GM12878 (cell line): ENCODE data around the gene ITGB2. TPM values are rescaled to one million over a fixed set of nuclear protein-coding genes. Genes with fewer than 3 reads are reported as not detected.

Experiments
- ATAC-seq: fragments of 200-7000 bp; cut with Tn5 transposase; 3 replicates; pipeline ENCODE4 v1.9.1; 2020; ENCODE audit warnings: mild to moderate bottlenecking, moderate library complexity
- BruUV-seq: library from RNA; stranded (reverse); fragments of 400-500 nt; replicated peaks from 2 replicates; lab custom pipeline; 2021; lab: Mats Ljungman, UMichigan
- CTCF ChIA-PET: fragments of 300-600 bp; sonication (Branson Sonifier 250); formaldehyde crosslinking; extraction: SDS; loops from one replicate; lab custom pipeline; 2021; ENCODE audit warnings: inconsistent platforms; lab: Yijun Ruan, JAX
- POLR2A ChIA-PET: fragments of 350-600 bp; formaldehyde crosslinking; extraction: SDS; loops from one replicate; lab custom pipeline; 2021; ENCODE audit warnings: inconsistent platforms; lab: Charles Lee
- RAD21 ChIA-PET: fragments of 300-600 bp; sonication (Branson Sonifier 250); formaldehyde crosslinking; loops from one replicate; lab custom pipeline; 2023; ENCODE audit warnings: antibody characterized with exemption; ENCODE audit not compliant: unreplicated experiment; lab: Charles Lee
- SMC1A ChIA-PET: fragments of 300-600 bp; sonication (Branson Sonifier 250); formaldehyde crosslinking; loops from one replicate; lab custom pipeline; 2023; ENCODE audit not compliant: unreplicated experiment, uncharacterized antibody; lab: Charles Lee
- DNase-seq: peaks from one replicate; pipeline ENCODE4 v3.0.0-alpha.2; 2011; ENCODE audit warnings: low read depth, low spot score
- FAIRE-seq: peaks from 3 replicates; lab custom pipeline; 2011; peaks lifted over from hg19 to GRCh38; lab: Jason Lieb, UNC
- H2AFZ ChIP-seq: 2 replicates; pipeline ENCODE4 v1.6.0; 2011; ENCODE audit warnings: low read depth, low read length, control low read depth; ENCODE audit not compliant: control insufficient read depth
- H3K27ac ChIP-seq: 2 replicates; pipeline ENCODE4 v1.5.1; 2011; ENCODE audit warnings: control low read depth; ENCODE audit not compliant: control insufficient read depth, insufficient read depth
- H3K27me3 ChIP-seq, 2 experiments: replicated peaks in 1 of 2; 2 replicates each; pipeline versions ENCODE4 v1.6.0 to v1.6.1; 2011; ENCODE audit warnings: low read length in 1 of 2; ENCODE audit not compliant: control insufficient read depth in 2 of 2, insufficient read depth in 2 of 2
- H3K36me3 ChIP-seq, 2 experiments: 2 replicates each; pipeline ENCODE4 v1.5.1; 2011; ENCODE audit warnings: low read length in 1 of 2; ENCODE audit not compliant: control insufficient read depth in 2 of 2, insufficient read depth in 2 of 2
- H3K4me1 ChIP-seq: 2 replicates; pipeline ENCODE4 v1.6.1; 2011; ENCODE audit warnings: mild to moderate bottlenecking, low read length, moderate library complexity, mixed read lengths; ENCODE audit not compliant: control insufficient read depth, insufficient read depth
- H3K4me2 ChIP-seq: 2 replicates; pipeline ENCODE4 v1.6.0; 2011; ENCODE audit warnings: control low read depth; ENCODE audit not compliant: control insufficient read depth, insufficient read depth
- H3K4me3 ChIP-seq: fragments of 200-600 bp; sonication (generic); 2 replicates; pipeline ENCODE4 v1.5.1; 2016
- H3K79me2 ChIP-seq: 2 replicates; pipeline ENCODE4 v1.6.0; 2011; ENCODE audit warnings: low read length; ENCODE audit not compliant: control insufficient read depth, insufficient read depth
- H3K9ac ChIP-seq: 2 replicates; pipeline ENCODE4 v1.8.0; 2011; ENCODE audit warnings: low read length, control low read depth, mixed read lengths; ENCODE audit not compliant: control insufficient read depth, insufficient read depth
- H3K9me3 ChIP-seq: replicated peaks from 3 replicates; pipeline ENCODE4 v1.5.1; 2011; ENCODE audit warnings: mild to moderate bottlenecking, low read length; ENCODE audit not compliant: control insufficient read depth, insufficient read depth
- H4K20me1 ChIP-seq: 2 replicates; pipeline ENCODE4 v1.6.0; 2011; ENCODE audit not compliant: control insufficient read depth, insufficient read depth
- BHLHE40 ChIP-seq, 2 experiments: fragments of 450-650 bp in 1 of 2; IDR thresholded peaks; 2 replicates each; pipeline ENCODE4 v1.6.1; 2011 to 2017; ENCODE audit warnings: low read depth in 2 of 2, borderline replicate concordance in 1 of 2, improper control_type of control experiment in 1 of 2, low read length in 1 of 2, mild to moderate bottlenecking in 1 of 2
- EZH2 ChIP-seq: IDR thresholded peaks from 2 replicates; pipeline ENCODE4 v1.6.1; 2012; ENCODE audit warnings: low read depth, mild to moderate bottlenecking, control low read depth, inconsistent platforms, low read length, borderline replicate concordance; ENCODE audit not compliant: control insufficient read depth
- FOS ChIP-seq: IDR thresholded peaks from 3 replicates; pipeline ENCODE4 v1.6.1; 2011; ENCODE audit warnings: borderline replicate concordance; ENCODE audit not compliant: insufficient read length; ENCODE audit errors: extremely low read depth
- GABPA ChIP-seq: IDR thresholded peaks from 2 replicates; pipeline ENCODE4 v1.6.1; 2014; ENCODE audit warnings: antibody characterized with exemption, low read depth, mild to moderate bottlenecking, inconsistent platforms
- JUNB ChIP-seq: IDR thresholded peaks from 2 replicates; pipeline ENCODE4 v1.6.1; 2016; ENCODE audit warnings: antibody characterized with exemption, mild to moderate bottlenecking
- NFIC ChIP-seq: IDR thresholded peaks from 2 replicates; pipeline ENCODE4 v1.6.1; 2012; ENCODE audit warnings: low read depth, mild to moderate bottlenecking, inconsistent platforms, low read length, moderate library complexity
- NRF1 ChIP-seq: conservative IDR thresholded peaks from 2 replicates; pipeline ENCODE4 v1.6.1; 2011; ENCODE audit warnings: mild to moderate bottlenecking, low read depth, low read length, improper control_type of control experiment
- PML ChIP-seq: IDR thresholded peaks from 2 replicates; pipeline ENCODE4 v1.6.1; 2012; ENCODE audit warnings: low read length, inconsistent platforms
- POLR2AphosphoS5 ChIP-seq: IDR thresholded peaks from 2 replicates; pipeline ENCODE4 v1.6.1; 2011; ENCODE audit warnings: mild to moderate bottlenecking, low read length, inconsistent platforms
- WGBS: methylation state at CpG from one replicate; pipeline ENCODE4 v1.1.6; 2016; ENCODE audit warnings: low lambda C conversion rate; ENCODE audit not compliant: insufficient replicate concordance, insufficient coverage; ENCODE audit errors: missing lambda C conversion rate; 5-methylcytosine and 5-hydroxymethylcytosine counted together
- in situ Hi-C: fragments of 300-500 bp; cut with MboI; formaldehyde crosslinking; loops from 9 replicates; pipeline ENCODE4 v1.14.3; 2018; ENCODE audit warnings: mixed read lengths
- intact Hi-C: fragments of 100-400 bp; cut with micrococcal nuclease; formaldehyde crosslinking; loops from one replicate; pipeline ENCODE4 v1.14.2; 2022; ENCODE audit not compliant: unreplicated experiment
- polyA plus RNA-seq, 11 experiments: library from polyadenylated mRNA; depleted of rRNA in 4 of 11; unstranded in 6 of 11; stranded (reverse) in 5 of 11; fragments of >200 nt; fragmentation: Nextera tagmentation in 4 of 11; fragmentation: Illumina TruSeq in 1 of 11; extraction: Ambion mirVana in 4 of 11; extraction: Trizol in 1 of 11; gene quantifications; 1 replicate in 1 of 11; 2 replicates in 10 of 11; pipeline versions ENCODE4 v1.2.1 to v1.2.3, GENCODE V29; 2011 to 2016; ENCODE audit warnings: inconsistent platforms in 2 of 11, missing spikeins in 2 of 11, low read depth in 1 of 11
- total RNA-seq, 4 experiments: library from RNA; depleted of rRNA in 3 of 4; stranded (reverse); fragments of >200 nt in 3 of 4; fragmentation: Illumina TruSeq in 1 of 4; extraction: Trizol in 1 of 4; gene quantifications; 2 replicates each; pipeline versions ENCODE4 v1.2.1 to v1.2.3, GENCODE V29; 2013 to 2021
- TF ChIP-seq, protein P1 (sequence below): fragments of 450-650 bp; IDR thresholded peaks from 2 replicates; pipeline ENCODE4 v1.6.1; 2017; ENCODE audit warnings: mild to moderate bottlenecking, moderate library complexity
- TF ChIP-seq, protein P2 (sequence below): IDR thresholded peaks from 2 replicates; pipeline ENCODE4 v1.6.1; 2011; ENCODE audit warnings: borderline replicate concordance, low read depth, mild to moderate bottlenecking, moderate library complexity, mixed read lengths, low read length; ENCODE audit not compliant: insufficient read depth; ENCODE audit errors: extremely low read length
- TF ChIP-seq, protein P3 (sequence below): IDR thresholded peaks from 2 replicates; pipeline ENCODE4 v1.6.1; 2012; ENCODE audit warnings: low read length, inconsistent platforms
- TF ChIP-seq, protein P4 (sequence below): fragments of 450-650 bp; IDR thresholded peaks from 2 replicates; pipeline ENCODE4 v1.6.1; 2018; ENCODE audit warnings: borderline replicate concordance, mild to moderate bottlenecking; ENCODE audit not compliant: partially characterized antibody

The ITGB2 gene
- total and polyA plus RNA-seq, 10 of the 15 experiments (the other 5 are each of a cell fraction or from before 2014, with no cell fraction given) = 8.0 to 172 (median 58.9) TPM

DNA sequence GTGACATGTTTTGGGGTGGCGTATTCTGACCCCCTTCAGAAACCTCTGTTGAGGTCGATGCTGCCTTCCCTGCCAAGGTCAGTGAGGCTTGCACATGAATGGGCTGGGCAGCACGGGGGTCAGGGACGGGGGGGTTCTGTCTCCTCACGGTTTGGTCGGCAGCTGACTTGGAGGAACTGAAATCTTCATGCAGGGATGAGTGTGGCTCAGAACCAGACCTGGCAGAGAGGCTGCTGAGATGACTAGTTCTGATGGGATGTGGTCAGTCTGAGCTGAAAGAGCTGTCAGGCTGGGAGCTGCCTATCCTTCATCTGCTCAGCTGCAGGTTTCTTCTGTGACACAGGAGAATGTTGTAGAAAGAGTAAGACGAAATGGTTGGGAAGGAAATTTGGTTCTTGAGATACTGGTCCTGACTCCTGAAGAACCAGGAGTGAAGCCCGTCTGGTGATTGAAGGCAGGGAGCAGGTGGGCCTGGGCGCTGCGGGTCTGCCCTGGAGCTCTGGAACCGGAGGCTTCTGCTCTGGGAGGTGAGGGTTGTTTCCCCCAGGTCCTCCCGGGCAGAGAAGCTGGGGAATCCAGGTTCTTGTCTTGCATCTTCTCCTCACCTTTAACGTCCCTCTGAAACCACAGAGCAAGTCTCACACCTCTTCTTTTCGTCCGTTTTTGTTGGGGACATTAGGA is 22.4 kb upstream of the ITGB2 start:
- RAD21 ChIA-PET = interaction anchor here (1.1 to 2.4 kb wide), 2 partner anchors 142 to 195 kb away, joined by 4 to 7 read pairs; partner anchors contain the start of gene UBE2G2
- in situ Hi-C loops (no loop called here), intact Hi-C loops (no loop called here)
- 55% methylated on average over 15 of the region's 15 CpGs for WGBS
- Histone ChIP-seq H3K27me3 (no peaks in the 10 kb centered on the region), H3K4me3 (peak overlapping the region; percentile 23; the same call in 1 of the 2 replicates), H3K27ac (no peak overlapping the region), H3K9me3 (no peaks in the 10 kb centered on the region), H3K9ac (no peak overlapping the region), H3K4me1 (peaks cover 18% of the 10 kb centered on the region), H2AFZ (no peak overlapping the region), H3K79me2 (peaks cover 35% of the 10 kb centered on the region), H3K36me3 (peaks cover 3 to 17% of the 10 kb centered on the region in 2 experiments; a peak in 2 of 4 replicates), H3K4me2 (peak overlapping the region; percentile 64), H4K20me1 (peaks cover 3% of the 10 kb centered on the region; the same call in 1 of the 2 replicates)
- SMC1A ChIA-PET = interaction anchor here (0.7 to 12.3 kb wide), 7 partner anchors 7 to 210 kb away, joined by 3 to 153 read pairs (median 3); partner anchors contain the start of gene UBE2G2
- FAIRE-seq (peak; percentile 13), DNase-seq (no peak), ATAC-seq (peak; percentile 61)
- CTCF ChIA-PET = interaction anchor here (0.9 to 11.8 kb wide), 7 partner anchors 11 to 328 kb away, joined by 3 to 235 read pairs (median 9); no protein-coding TSS in a partner anchor
- POLR2A ChIA-PET = interaction anchor here (1.2 to 2.0 kb wide), 2 partner anchors 9 to 16 kb away, joined by 5 to 9 read pairs; no protein-coding TSS in a partner anchor
- no TSS peak for BruUV-seq
- TF ChIP-seq FOS (no peak), PML (no peak), GABPA (no peak), BHLHE40 (IDR thresholded peaks at IDR 0.05; ENCODE audit: borderline replicate concordance in 1 of 2, low read depth in 2 of 2, low read length in 1 of 2) (peak in 1 of 2 experiments; percentile 62; a peak in 2 of 4 replicates), NRF1 (no peak), POLR2AphosphoS5 (no peak), NFIC (no peak), JUNB (no peak), EZH2 (no peak)
- TF ChIP-seq, protein P1, sequence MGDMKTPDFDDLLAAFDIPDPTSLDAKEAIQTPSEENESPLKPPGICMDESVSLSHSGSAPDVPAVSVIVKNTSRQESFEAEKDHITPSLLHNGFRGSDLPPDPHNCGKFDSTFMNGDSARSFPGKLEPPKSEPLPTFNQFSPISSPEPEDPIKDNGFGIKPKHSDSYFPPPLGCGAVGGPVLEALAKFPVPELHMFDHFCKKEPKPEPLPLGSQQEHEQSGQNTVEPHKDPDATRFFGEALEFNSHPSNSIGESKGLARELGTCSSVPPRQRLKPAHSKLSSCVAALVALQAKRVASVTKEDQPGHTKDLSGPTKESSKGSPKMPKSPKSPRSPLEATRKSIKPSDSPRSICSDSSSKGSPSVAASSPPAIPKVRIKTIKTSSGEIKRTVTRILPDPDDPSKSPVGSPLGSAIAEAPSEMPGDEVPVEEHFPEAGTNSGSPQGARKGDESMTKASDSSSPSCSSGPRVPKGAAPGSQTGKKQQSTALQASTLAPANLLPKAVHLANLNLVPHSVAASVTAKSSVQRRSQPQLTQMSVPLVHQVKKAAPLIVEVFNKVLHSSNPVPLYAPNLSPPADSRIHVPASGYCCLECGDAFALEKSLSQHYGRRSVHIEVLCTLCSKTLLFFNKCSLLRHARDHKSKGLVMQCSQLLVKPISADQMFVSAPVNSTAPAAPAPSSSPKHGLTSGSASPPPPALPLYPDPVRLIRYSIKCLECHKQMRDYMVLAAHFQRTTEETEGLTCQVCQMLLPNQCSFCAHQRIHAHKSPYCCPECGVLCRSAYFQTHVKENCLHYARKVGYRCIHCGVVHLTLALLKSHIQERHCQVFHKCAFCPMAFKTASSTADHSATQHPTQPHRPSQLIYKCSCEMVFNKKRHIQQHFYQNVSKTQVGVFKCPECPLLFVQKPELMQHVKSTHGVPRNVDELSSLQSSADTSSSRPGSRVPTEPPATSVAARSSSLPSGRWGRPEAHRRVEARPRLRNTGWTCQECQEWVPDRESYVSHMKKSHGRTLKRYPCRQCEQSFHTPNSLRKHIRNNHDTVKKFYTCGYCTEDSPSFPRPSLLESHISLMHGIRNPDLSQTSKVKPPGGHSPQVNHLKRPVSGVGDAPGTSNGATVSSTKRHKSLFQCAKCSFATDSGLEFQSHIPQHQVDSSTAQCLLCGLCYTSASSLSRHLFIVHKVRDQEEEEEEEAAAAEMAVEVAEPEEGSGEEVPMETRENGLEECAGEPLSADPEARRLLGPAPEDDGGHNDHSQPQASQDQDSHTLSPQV = no peak
- TF ChIP-seq, protein P2, sequence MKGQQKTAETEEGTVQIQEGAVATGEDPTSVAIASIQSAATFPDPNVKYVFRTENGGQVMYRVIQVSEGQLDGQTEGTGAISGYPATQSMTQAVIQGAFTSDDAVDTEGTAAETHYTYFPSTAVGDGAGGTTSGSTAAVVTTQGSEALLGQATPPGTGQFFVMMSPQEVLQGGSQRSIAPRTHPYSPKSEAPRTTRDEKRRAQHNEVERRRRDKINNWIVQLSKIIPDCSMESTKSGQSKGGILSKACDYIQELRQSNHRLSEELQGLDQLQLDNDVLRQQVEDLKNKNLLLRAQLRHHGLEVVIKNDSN = no peak
- TF ChIP-seq, protein P3, sequence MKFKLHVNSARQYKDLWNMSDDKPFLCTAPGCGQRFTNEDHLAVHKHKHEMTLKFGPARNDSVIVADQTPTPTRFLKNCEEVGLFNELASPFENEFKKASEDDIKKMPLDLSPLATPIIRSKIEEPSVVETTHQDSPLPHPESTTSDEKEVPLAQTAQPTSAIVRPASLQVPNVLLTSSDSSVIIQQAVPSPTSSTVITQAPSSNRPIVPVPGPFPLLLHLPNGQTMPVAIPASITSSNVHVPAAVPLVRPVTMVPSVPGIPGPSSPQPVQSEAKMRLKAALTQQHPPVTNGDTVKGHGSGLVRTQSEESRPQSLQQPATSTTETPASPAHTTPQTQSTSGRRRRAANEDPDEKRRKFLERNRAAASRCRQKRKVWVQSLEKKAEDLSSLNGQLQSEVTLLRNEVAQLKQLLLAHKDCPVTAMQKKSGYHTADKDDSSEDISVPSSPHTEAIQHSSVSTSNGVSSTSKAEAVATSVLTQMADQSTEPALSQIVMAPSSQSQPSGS = no peak
- TF ChIP-seq, protein P4, sequence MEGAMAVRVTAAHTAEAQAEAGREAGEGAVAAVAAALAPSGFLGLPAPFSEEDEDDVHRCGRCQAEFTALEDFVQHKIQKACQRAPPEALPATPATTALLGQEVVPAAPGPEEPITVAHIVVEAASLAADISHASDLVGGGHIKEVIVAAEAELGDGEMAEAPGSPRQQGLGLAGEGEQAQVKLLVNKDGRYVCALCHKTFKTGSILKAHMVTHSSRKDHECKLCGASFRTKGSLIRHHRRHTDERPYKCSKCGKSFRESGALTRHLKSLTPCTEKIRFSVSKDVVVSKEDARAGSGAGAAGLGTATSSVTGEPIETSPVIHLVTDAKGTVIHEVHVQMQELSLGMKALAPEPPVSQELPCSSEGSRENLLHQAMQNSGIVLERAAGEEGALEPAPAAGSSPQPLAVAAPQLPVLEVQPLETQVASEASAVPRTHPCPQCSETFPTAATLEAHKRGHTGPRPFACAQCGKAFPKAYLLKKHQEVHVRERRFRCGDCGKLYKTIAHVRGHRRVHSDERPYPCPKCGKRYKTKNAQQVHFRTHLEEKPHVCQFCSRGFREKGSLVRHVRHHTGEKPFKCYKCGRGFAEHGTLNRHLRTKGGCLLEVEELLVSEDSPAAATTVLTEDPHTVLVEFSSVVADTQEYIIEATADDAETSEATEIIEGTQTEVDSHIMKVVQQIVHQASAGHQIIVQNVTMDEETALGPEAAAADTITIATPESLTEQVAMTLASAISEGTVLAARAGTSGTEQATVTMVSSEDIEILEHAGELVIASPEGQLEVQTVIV = no peak
